T-helper 1 cell treated with Interleukin-12 subunit alpha and Interleukin-12 subunit beta and Interleukin-4 antibody, amounts not matched to agents 30 ng/mL and 1 ng/mL, for 36 hours (primary cell): ENCODE data around the gene MAMLD1. TPM values are rescaled to one million over a fixed set of nuclear protein-coding genes. Genes with fewer than 3 reads are reported as not detected.
"Not testable (repeated sequence)": the region's sequence is repeated elsewhere in the genome, so short reads cannot be mapped to it uniquely, and the experiment has no call there.

Source experiments
- intact Hi-C: fragments of 100-400 bp; cut with micrococcal nuclease; formaldehyde crosslinking; loops from one replicate; pipeline ENCODE4 v1.15.1; 2024
- total RNA-seq: library from RNA; stranded (reverse); gene quantifications from 2 replicates; pipeline ENCODE4 v1.2.3, GENCODE V29; 2022

MAMLD1 gene, protein sequence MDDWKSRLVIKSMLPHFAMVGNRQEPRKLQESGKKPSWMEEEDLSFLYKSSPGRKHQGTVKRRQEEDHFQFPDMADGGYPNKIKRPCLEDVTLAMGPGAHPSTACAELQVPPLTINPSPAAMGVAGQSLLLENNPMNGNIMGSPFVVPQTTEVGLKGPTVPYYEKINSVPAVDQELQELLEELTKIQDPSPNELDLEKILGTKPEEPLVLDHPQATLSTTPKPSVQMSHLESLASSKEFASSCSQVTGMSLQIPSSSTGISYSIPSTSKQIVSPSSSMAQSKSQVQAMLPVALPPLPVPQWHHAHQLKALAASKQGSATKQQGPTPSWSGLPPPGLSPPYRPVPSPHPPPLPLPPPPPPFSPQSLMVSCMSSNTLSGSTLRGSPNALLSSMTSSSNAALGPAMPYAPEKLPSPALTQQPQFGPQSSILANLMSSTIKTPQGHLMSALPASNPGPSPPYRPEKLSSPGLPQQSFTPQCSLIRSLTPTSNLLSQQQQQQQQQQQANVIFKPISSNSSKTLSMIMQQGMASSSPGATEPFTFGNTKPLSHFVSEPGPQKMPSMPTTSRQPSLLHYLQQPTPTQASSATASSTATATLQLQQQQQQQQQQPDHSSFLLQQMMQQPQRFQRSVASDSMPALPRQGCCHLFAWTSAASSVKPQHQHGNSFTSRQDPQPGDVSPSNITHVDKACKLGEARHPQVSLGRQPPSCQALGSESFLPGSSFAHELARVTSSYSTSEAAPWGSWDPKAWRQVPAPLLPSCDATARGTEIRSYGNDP
- total RNA-seq = 17.9 and 20.7 TPM in 2 replicates

GRCh38 chrX:150362599-150363481, at the start of gene MAMLD1:
Gene MAMLD1 (plus strand): TSS chrX:150363317. CDS start chrX:150445517, 82,200 bp downstream.
- intact Hi-C loops = loop anchor here (1.0 to 10.0 kb wide), 13 partner anchors 119 to 1034 kb away; partner anchors contain the start of genes CD99L2, EOLA2, HMGB3 and IDS

DNA sequence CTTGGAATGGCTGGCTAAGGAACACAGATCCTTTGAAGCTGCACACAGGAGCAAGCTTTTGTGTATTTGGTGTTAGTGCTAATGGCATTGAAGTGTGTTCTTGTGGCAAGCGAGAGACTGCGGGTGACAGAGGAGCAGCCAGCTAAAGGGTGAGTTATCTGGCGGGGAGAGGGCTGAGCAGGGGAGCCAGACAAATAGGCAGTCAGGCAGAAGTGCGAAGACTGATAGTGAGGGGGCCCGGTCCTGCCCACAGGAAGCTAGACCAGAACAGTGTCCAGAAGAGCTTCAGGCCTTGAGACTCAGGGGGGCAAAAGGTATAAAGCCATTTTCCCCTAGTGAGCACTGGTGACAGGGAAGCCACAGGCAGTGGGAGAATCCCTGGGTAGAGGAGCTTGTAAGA, 49.6 kb upstream of the MAMLD1 start:
- intact Hi-C loops = no loop called here

GRCh38 chrX:150314186-150314585, 48.9 kb upstream of the MAMLD1 start:
- intact Hi-C loops = no loop called here

- intact Hi-C loops = no loop called here
Observed at GRCh38 chrX:150316564-150316963, 46.6 kb upstream of the MAMLD1 start.

DNA sequence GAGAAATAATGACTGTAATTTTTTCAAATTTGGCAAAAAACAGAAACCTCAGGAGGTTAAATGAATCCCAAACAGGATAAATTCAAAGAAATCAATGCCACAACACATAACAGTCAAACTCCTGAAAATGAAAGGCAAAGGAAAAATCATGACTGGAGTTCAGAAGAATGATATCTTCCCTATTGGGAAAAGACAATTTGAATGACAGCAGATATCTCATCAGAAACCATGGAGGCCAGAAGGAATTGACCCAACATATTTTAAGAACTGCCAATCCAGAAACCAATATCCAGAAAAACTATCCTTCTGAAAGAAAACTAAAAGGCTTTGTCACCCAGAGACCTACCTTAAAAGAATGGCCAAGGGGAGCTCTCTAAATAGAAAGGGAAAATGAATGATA, 40.1 kb upstream of the MAMLD1 start:
- intact Hi-C loops = no loop called here

DNA sequence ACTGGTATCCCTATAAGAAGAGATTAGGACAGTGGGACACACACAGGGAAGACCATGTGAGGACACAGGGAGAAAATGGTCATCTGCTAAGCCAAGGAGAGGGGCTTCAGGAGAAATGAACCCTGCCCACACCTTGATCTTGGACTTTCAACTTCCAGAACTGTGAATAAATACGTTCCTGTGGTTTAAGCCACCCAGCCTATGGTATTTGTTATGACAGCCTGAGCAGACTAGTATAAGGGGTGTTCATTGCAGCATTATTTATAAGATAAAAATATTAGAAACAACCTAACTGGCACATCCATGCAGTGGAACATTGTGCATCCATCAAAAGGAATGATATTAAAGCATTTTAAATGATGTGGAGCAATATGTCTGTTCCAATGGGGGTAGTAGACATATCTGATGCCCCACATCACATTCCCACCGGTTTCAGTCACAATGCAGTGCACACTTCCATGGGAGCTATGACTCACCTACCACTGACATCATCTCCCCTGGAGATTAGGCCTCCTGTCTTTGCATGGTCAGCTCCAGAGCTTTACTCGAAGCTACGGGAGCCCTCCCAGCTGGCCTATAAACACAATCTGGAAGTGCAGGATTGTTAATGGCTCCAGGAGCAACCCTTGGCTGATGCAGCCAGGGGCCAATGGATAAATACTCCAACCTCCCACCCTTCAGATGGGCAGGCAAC, 38.9 kb upstream of the MAMLD1 start:
- intact Hi-C loops = no loop called here

DNA sequence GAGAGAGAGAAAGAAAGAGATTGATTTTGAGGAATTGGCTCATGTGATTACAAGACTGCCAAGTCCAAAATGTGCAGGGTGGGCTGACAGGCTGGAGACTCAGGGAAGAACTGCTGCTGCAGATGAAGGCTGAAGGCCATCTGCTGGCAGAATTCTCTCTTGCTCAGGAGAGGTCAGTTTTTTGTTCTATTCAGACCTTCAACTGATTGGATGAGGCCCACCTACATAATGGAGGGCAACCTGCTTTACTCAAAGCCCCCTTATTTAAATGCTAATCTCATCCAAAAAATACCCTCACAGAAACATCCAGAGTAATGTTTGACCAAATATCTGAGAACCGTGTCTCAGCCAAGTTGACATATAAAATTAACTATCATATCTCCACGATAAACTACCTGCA, 38.2 kb upstream of the MAMLD1 start:
- intact Hi-C loops = no loop called here

GRCh38 chrX:150326541-150327247, 36.4 kb upstream of the MAMLD1 start:
- intact Hi-C loops = no loop called here

DNA sequence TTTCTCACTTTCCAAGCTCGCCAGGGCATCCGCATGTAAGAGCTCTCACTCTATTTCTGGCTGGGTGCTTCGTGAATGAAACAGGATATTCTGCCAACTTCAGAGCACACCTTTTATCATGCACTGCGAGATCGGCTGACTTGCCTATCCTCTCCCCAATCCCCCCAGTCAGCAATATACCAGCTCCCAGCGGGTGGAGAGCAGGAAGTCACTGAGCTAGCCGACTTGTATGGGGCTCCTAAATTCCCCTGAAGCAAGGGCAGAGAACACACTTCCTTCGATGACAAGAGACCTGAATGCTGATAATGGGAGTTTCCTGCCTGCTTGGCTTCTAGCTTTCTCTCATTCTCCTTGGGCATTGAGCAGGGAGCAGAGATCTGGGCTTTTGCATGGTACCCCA, 33.8 kb upstream of the MAMLD1 start:
- intact Hi-C loops = no loop called here

GRCh38 chrX:150329868-150330267, 33.2 kb upstream of the MAMLD1 start:
- intact Hi-C loops = no loop called here

DNA sequence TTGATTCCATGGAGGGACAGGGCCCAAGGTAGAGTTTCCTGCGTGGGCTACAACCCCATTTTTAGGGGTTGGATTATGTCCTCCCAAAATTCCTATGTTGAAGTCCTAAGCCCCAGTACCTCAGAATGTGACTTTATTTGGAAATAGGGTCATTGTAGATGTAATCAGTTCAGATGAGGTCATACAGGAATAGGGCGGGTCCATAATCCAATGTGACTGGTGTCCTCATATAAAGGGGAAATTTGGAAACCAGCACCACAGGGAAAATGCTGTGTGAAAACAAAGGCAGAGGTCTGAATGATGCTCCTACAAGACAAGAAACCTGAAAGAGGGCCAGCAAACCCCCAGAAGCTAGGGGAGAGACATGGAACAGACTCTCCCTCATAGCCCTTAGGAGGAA, 31.1 kb upstream of the MAMLD1 start:
- intact Hi-C loops = no loop called here

DNA sequence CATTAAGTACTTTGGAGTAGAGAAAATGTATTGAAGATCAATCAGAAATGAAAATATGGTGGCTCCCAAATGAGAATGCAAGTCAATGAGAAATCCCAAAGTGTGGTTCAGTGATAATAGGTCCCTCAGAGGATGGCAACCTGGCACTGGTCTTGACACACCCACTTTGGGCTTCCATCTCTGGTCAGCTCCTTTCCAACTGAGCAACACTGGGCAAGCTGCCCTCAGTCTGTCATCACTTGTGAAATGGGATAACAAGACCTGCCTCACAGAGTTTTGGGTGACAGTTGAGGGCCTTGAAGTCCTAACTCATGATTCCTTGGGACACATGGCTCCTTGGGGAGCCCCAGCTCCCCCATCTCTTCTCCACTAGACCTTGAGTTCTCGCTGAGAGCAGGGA, 29.0 kb upstream of the MAMLD1 start:
- intact Hi-C loops = no loop called here

GRCh38 chrX:150334981-150335380, 28.1 kb upstream of the MAMLD1 start:
- intact Hi-C loops = no loop called here

- intact Hi-C loops = no loop called here
Observed at GRCh38 chrX:150337026-150337425, 26.1 kb upstream of the MAMLD1 start.

DNA sequence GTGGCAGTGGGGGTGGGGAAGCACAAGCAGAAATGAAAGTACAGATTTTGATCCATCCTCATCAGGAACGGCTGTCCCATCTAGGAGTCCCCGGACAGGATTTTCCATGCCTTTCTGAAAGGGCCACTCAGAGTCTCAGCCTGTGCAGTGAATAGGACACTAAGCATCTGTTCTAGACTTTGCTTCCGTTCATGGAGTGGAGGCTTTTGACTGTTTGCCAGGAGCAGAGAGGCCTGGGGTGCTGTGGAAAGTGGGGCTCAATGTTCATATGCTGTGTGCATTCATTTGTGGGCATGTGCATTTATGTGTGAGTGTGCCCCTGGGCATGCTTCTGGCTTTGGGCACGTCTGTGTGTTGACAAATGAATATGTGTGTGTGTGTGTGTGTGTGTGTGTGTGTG, 25.6 kb upstream of the MAMLD1 start:
- intact Hi-C loops = no loop called here

DNA sequence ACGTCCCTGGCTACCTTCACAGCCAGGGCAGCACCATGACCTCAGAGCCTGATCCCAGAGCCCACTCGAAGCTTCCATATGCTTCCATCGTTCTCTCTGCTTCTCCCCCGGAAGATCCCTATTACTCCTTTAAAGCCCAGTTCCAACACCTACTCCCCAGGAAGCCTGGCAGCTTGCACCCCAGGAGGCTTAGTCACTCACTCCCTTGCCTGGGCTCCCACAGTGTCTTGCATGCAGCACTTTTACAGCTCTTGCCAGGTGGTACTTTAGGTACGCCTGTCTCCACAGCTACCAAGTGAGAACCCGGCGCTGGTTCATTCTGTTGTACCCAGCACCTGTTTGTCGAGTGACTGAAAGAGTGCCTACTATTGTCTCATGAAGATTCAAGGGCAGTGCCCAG, 24.5 kb upstream of the MAMLD1 start:
- intact Hi-C loops = no loop called here

DNA sequence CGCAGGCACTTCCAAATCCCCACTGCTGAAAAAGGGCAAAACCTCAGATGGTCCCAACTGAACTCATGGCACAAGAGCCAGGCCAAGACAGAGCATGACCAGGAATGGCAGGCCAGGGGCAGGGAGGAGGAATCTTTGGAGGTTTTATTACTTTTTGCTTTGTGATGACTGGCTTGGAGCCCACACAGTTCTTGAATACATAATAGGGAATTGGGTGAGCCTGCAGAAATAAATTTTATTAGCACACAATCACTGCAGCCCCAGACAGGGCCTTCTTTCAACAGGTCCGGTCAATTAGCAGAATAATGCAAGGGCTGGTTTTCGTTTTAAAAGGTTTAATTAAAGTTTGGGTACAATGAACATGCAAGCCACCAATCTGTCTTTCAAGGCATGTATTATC, 23.4 kb upstream of the MAMLD1 start:
- intact Hi-C loops = no loop called here

DNA sequence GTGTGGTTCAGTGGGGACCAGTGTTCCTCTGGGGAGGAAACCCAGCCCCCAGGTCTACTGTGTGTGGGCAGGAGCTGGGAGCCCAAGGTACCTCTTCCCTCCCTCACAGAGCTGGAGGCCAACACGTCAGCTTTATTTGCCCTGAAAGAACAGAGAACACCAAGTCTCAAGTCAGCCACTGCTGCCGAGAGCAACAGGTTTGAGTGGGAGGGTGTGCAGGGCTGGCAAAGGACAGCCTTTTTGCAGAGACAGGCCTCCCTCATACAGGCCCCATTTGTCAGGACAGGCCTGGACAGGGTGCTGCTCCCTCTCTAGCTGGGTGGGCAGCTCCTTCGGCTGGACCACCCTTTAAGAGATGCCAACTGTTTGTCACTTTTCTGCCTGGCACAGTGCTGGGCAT, 22.8 kb upstream of the MAMLD1 start:
- intact Hi-C loops = not testable (repeated sequence)

- intact Hi-C loops = no loop called here
Observed at GRCh38 chrX:150347471-150347870, 15.6 kb upstream of the MAMLD1 start.

GRCh38 chrX:150348365-150348764, 14.8 kb upstream of the MAMLD1 start:
- intact Hi-C loops = no loop called here
